ENCODE measurements around the gene SORL1.

Gene SORL1

DNA sequence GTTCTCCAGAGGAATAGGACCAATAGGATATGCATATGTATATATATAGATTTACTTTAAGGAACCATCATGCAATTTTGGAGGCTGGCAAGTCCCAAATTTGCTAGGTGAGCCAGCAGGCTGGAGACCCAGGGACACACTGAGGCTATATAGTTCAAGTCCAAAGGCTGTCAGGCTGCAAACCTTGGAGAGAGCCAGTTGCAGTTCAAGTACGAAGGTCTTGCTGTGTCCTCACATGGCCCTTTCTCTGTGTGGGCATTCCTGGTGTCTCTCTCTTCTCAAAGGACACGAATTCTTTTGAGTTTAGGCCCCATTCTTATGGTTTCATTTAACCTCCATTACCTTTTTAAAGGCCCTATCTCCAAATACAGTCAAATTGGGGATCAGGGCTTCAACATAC is 135.1 kb downstream of the SORL1 start:
- DNase-seq (ENCODE audit: low spot score) = no peak

DNA sequence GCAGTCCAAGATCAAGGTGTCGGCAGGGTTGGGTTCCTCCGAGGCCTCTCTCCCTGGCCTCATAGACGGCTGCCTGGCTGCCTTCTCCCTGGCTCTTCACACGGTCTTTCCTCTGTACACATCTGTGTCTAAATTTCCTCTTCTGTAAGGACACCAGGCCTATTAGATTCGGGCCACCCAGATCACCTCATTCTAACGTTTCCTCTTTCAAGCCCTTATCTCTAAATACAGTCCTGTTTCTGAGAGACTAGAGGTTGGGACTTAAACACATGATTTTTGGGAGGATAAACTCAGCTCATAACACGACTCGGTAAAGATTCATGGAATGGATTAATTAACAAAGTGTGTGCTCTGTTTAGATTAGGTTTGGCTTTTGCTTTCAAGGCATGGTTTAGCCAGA is 136.6 kb downstream of the SORL1 start:
- DNase-seq (ENCODE audit: low spot score) = no peak

DNA sequence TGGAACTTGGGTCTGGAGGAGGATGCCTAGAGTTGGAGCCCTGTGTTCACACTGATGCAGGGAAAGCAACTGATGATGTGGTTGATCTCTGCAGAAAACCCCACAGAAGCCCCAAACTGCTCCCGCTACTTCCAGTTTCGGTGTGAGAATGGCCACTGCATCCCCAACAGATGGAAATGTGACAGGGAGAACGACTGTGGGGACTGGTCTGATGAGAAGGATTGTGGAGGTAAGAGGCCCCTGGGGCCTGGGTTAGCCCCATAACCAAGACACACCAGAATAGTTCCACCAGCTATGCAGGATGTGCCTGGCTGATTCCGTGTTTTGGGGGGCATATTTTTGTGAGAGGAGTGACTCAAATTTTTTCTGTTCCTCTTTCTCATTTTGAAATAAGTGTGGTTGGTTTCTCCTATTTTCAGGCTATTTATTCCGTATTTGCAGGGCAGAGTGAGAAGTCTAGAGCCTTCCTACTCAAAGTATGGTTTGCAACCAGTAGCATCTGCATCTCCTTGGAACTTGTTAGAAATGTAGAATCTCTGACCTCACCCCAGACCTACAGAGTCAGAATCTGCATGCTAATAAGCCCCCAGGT is 137.9 kb downstream of the SORL1 start:
- no peak for DNase-seq (ENCODE audit: low spot score)

- DNase-seq (ENCODE audit: low spot score) = no peak
These were observed 138.8 kb downstream of the SORL1 start for GRCh38 chr11:121590772-121591404.

DNA sequence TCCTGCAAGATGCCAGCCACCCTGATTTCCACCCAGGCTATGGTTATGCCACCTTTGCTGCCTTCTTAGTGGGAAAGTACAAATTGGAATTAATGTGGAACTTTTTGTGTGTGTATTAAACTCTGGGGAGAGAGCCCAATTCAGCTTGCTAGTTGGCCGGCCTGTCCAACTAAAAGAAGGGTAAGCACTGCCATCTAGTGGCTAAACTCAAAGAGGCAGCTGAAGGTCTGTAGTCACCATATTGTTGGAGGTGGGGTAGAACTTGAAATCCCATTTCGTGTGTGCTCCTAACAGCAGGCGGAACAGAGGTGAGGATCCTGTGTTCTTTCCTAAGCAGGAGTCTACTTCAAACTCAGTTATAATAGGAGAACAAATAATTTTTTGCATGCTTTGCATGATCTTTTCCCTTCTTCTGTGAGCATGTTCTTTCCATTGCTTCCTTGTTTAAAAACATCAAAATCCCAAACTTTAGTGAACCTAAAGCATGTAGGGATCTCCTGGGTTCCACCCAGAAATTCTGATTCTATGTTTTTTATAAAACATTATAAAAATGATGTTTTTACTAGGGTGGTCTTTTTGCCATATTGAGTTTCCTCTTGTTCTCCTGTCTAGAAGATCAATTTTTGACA is 139.4 kb downstream of the SORL1 start:
- peak; percentile 85 for DNase-seq (ENCODE audit: low spot score)

- DNase-seq (ENCODE audit: low spot score) = no peak
These were observed 140.6 kb downstream of the SORL1 start for GRCh38 chr11:121592708-121593107.

DNA sequence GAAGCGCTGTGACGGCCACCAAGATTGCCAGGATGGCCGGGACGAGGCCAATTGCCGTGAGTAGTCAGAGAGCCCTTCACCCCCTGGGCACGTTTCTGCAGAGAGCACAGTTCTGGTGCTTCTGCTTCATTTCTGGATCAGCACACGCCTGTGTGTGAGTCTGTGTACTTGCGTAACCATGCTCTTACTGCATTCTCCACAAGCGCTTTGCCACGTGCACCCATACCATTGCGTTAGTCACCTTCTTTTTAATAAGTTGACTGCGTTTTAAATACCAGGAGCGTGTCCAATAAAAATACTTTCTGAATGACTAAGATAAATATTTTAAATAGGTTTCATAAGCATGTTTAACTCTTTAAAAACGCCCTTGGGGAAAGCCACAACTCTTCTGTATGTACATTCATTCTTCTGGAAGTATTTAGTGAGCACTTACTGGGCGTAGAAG is 143.6 kb downstream of the SORL1 start:
- DNase-seq (ENCODE audit: low spot score) = peak; percentile 63

- DNase-seq (ENCODE audit: low spot score) = no peak
These were observed 144.4 kb downstream of the SORL1 start for GRCh38 chr11:121596195-121597155.

DNA sequence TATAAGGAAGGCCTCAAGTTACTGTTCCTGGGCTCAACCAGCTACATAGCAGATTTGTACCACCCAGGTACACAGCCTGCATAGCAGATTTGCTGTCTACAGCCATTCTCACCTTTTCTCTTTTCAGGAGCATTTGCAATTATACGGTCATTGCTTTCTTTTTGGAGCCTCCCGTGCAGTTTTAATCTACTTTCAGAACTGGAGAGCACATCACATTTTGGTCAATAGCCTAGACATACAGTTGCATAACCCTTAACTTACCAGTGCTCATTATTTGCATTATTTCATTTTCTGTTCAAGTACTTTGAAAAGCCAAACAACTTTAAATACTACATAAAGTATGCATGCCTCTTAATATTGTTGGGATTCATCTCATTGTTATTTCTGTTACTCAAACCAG is 151.2 kb downstream of the SORL1 start:
- no peak for DNase-seq (ENCODE audit: low spot score)

DNA sequence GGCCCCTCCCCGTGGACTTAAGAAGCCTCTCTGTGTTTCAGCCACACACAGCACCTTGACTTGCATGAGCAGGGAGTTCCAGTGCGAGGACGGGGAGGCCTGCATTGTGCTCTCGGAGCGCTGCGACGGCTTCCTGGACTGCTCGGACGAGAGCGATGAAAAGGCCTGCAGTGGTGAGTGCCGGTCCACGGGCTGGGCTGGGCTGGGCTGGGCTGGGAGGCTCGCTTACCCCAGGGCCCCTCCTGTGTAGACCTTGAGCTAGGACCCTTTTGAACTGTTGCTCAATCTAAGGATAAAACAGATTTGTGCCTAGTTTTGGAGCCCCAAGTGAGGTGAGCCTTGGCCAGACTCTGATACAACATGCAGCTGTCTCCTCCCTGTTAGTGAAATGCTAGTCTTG is 152.0 kb downstream of the SORL1 start:
- no peak for DNase-seq (ENCODE audit: low spot score)

GRCh38 chr11:121606354-121606753 is 154.2 kb downstream of the SORL1 start:
- no peak for DNase-seq (ENCODE audit: low spot score)

GRCh38 chr11:121607341-121607740 is 155.2 kb downstream of the SORL1 start:
- no peak for DNase-seq (ENCODE audit: low spot score)

DNA sequence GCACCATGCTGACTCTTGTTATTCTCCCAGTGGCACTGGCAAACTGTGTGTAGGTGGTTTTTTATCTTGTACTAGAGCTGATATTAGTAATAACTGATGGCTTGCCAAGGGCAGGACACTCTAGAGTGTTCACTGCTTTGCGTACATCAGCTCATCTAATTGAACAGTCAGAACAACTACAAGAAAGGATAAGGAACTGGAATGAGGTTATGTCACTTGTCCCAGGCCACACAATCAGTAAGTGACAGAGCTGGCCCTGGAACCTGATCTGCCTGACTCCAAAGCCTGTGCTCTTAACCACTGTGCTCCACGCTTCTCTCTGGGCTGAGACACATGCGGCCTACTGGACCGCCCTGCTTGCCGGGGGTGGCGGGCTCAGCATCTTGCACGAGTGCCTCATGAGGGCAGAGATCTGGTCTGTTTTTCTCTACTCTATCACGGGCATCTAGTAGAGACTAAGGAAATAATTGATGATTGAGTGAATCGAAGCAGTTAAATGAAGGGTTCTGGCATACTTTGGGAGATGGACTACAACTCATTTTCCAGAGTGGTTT is 156.5 kb downstream of the SORL1 start:
- no peak for DNase-seq (ENCODE audit: low spot score)

- peak; percentile 81 for DNase-seq (ENCODE audit: low spot score)
These were observed 158.6 kb downstream of the SORL1 start for GRCh38 chr11:121610706-121611105.

DNA sequence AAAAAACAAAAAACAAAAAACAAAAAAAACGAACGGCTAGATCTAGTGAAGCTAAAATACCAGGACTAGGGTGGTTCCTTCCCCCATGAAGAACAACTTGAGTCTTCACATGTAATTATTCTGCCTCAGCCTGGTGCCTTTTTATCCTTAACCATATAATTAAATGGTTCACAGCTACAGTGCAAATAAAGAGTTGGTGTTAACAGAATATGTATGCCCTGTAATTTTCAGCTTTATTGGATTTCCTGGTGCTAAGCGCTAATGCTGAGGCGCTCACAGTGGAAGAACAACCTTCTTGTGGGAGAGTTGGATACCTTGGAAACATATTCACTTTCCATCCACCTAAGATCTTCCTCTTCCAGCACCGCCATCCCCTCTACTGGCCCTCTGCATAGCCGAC is 159.1 kb downstream of the SORL1 start:
- no peak for DNase-seq (ENCODE audit: low spot score)

DNA sequence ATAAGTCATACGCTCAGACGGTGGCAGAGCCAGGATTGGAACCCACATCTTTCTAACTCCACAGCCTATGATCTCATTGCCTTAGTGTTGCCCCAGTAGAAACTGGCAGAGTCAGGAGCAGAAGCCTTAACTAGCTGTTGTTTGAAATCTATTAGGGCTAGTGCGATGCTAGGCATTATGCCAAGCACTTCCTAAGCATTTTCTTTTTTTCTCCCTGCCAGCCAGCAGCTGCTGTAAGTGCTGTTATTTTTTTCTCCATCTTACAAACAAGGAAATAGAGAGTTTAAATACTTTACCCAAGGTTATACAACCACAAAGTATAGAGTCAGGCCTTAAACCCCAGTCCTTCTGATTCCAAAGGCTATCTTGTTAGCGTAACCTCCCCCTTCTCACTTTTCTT is 161.6 kb downstream of the SORL1 start:
- no peak for DNase-seq (ENCODE audit: low spot score)

GRCh38 chr11:121614636-121615240 is 162.6 kb downstream of the SORL1 start:
- no peak for DNase-seq (ENCODE audit: low spot score)

GRCh38 chr11:121615501-121615900 is 163.4 kb downstream of the SORL1 start:
- no peak for DNase-seq (ENCODE audit: low spot score)

DNA sequence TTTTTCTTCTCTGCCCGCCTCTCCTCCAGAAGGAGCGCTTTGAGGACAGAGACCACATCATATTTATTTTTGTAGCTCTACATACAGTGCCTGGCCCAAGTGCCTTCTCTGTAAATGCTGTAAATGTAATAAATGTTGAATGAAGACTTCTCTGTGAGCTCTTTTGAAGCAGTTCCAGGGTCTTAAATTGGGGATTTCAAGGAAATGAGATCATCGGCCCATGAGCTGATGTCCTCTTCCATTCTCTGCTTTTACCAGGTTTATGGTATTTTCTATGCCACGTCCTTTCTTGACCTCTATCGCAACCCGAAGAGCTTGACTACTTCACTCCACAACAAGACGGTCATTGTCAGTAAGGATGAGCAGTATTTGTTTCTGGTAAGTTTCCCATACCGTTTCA is 166.4 kb downstream of the SORL1 start:
- DNase-seq (ENCODE audit: low spot score) = peak; percentile 38

DNA sequence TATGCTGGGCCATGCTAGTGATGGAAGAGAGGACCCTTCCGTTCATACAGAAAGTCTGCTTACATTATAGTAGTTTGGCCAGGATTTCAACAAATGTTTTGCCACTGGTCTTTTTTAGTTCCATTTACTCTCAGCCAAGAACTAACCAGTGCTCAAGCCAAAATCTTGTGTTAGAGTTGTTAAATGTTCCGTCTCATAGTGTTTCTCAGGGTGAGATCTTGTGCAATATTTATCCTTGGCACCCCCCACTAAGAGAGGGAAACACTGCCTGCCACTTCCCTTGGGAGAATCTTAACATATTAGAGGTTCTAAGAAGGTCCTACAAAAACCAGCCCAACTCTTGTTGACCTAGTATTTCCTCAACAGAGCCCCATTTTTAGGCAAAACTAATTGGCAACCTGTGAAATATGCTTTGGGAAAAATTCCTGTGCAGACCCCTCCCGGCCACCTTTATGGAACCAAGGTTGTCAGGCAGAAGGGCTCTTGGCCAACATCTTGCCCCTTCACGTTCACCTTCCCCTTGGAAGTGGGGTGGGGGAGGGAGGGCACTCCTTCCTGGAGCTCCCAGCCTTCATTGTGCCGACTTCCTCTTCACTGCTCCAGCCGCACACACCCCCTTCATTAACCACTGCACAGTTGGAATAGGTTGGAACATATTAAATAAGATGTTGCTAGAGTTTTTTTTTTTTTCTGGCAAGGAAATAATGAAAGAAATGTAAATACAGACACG is 173.8 kb downstream of the SORL1 start:
- no peak for DNase-seq (ENCODE audit: low spot score)

- DNase-seq (ENCODE audit: low spot score) = no peak
These were observed 174.4 kb downstream of the SORL1 start for GRCh38 chr11:121626507-121626875.
